Adipocyte (in vitro differentiated cells): ENCODE results near the gene RPSA.
"Not testable (repeated sequence)": the region's sequence is repeated elsewhere in the genome, so short reads cannot be mapped to it uniquely, and the experiment has no call there.

ENCODE experiments used
- DNase-seq: peaks from one replicate; pipeline ENCODE4 v3.0.0-alpha.2; 2015; ENCODE audit warnings: low read depth
- H3K27me3 ChIP-seq: replicated peaks from 2 replicates; pipeline ENCODE4 v1.7.0; 2013; ENCODE audit warnings: mild to moderate bottlenecking, low read length, moderate library complexity; ENCODE audit not compliant: control insufficient read depth, insufficient read depth
- H3K36me3 ChIP-seq: 2 replicates; pipeline ENCODE4 v1.7.0; 2013; ENCODE audit warnings: low read length, mild to moderate bottlenecking, moderate library complexity; ENCODE audit not compliant: control insufficient read depth, insufficient read depth, severe bottlenecking
- H3K4me1 ChIP-seq: 2 replicates; pipeline ENCODE4 v1.7.0; 2013; ENCODE audit warnings: mild to moderate bottlenecking, low read length, moderate library complexity; ENCODE audit not compliant: control insufficient read depth, insufficient read depth
- H3K4me3 ChIP-seq: 2 replicates; pipeline ENCODE4 v1.7.0; 2013; ENCODE audit warnings: mild to moderate bottlenecking, low read length, moderate library complexity
- H3K9ac ChIP-seq: 2 replicates; pipeline ENCODE4 v1.7.0; 2013; ENCODE audit warnings: mild to moderate bottlenecking, low read length, moderate library complexity
- H3K9me3 ChIP-seq: 2 replicates; pipeline ENCODE4 v1.7.0; 2013; ENCODE audit warnings: mild to moderate bottlenecking, low read length, moderate library complexity; ENCODE audit not compliant: control insufficient read depth

Gene RPSA

GRCh38 chr3:39446444-39446843 is 39.9 kb downstream of the RPSA start:
- Histone ChIP-seq H3K27me3 (no peaks in the 10 kb centered on the region), H3K4me3 (no peak overlapping the region), H3K4me1 (peaks cover 9% of the 10 kb centered on the region), H3K9me3 (no peaks in the 10 kb centered on the region), H3K36me3 (no peaks in the 10 kb centered on the region), H3K9ac (no peak overlapping the region)
- DNase-seq, result no peak

- H3K27me3 ChIP-seq, result no peaks in the 10 kb centered on the region
- H3K36me3 ChIP-seq, result no peaks in the 10 kb centered on the region
- H3K9me3 ChIP-seq, result no peaks in the 10 kb centered on the region
- DNase-seq, result peak; percentile 96
- peaks cover 3% of the 10 kb centered on the region for H3K4me1 ChIP-seq
- H3K4me3 ChIP-seq, result no peak overlapping the region
- H3K9ac ChIP-seq, result no peak overlapping the region
These were observed 41.3 kb downstream of the RPSA start for GRCh38 chr3:39447637-39448483.

- Histone ChIP-seq H3K4me1 (peaks cover 3% of the 10 kb centered on the region), H3K9me3 (no peaks in the 10 kb centered on the region), H3K27me3 (no peaks in the 10 kb centered on the region), H3K9ac (no peak overlapping the region), H3K36me3 (no peaks in the 10 kb centered on the region), H3K4me3 (no peak overlapping the region)
- DNase-seq, result no peak
These were observed 42.1 kb downstream of the RPSA start for GRCh38 chr3:39448506-39449233.

GRCh38 chr3:39449796-39450195 is 43.3 kb downstream of the RPSA start:
- DNase-seq, result no peak
- H3K27me3 ChIP-seq, result peaks cover 5% of the 10 kb centered on the region
- no peaks in the 10 kb centered on the region for H3K36me3 ChIP-seq
- H3K9me3 ChIP-seq, result no peaks in the 10 kb centered on the region
- H3K9ac ChIP-seq, result no peak overlapping the region
- no peak overlapping the region for H3K4me3 ChIP-seq
- H3K4me1 ChIP-seq, result peaks cover 3% of the 10 kb centered on the region

- H3K36me3 ChIP-seq, result no peaks in the 10 kb centered on the region
- no peak overlapping the region for H3K9ac ChIP-seq
- H3K4me1 ChIP-seq, result no peaks in the 10 kb centered on the region
- no peaks in the 10 kb centered on the region for H3K9me3 ChIP-seq
- no peak for DNase-seq
- H3K4me3 ChIP-seq, result no peak overlapping the region
- H3K27me3 ChIP-seq, result peaks cover 8% of the 10 kb centered on the region
These were observed 46.6 kb downstream of the RPSA start for GRCh38 chr3:39453134-39453533.

- H3K9ac ChIP-seq, H3K4me1 ChIP-seq, DNase-seq, H3K36me3 ChIP-seq, H3K27me3 ChIP-seq, H3K4me3 ChIP-seq, H3K9me3 ChIP-seq: not testable (repeated sequence)
These were observed 47.4 kb downstream of the RPSA start for GRCh38 chr3:39453872-39454271.

- Histone ChIP-seq H3K36me3 (no peaks in the 10 kb centered on the region), H3K9ac (no peak overlapping the region), H3K4me1 (no peaks in the 10 kb centered on the region), H3K9me3 (no peaks in the 10 kb centered on the region), H3K27me3 (peaks cover 8% of the 10 kb centered on the region), H3K4me3 (no peak overlapping the region)
- DNase-seq, result no peak
These were observed 48.2 kb downstream of the RPSA start for GRCh38 chr3:39454591-39455217.

- H3K36me3 ChIP-seq, result no peaks in the 10 kb centered on the region
- no peaks in the 10 kb centered on the region for H3K4me1 ChIP-seq
- H3K27me3 ChIP-seq, result peaks cover 8% of the 10 kb centered on the region
- H3K4me3 ChIP-seq, result no peak overlapping the region
- no peaks in the 10 kb centered on the region for H3K9me3 ChIP-seq
- DNase-seq, result no peak
- no peak overlapping the region for H3K9ac ChIP-seq
These were observed 49.6 kb downstream of the RPSA start for GRCh38 chr3:39456159-39456558.

GRCh38 chr3:39457361-39457760 is 50.8 kb downstream of the RPSA start:
- no peaks in the 10 kb centered on the region for H3K9me3 ChIP-seq
- H3K4me1 ChIP-seq, result no peaks in the 10 kb centered on the region

GRCh38 chr3:39458579-39458978 is 52.1 kb downstream of the RPSA start:
- not testable (repeated sequence) for H3K4me3 ChIP-seq, H3K9ac ChIP-seq, H3K9me3 ChIP-seq, H3K27me3 ChIP-seq, DNase-seq, H3K4me1 ChIP-seq, H3K36me3 ChIP-seq

More at GRCh38 chr3:39457361-39457760, 50.8 kb downstream of the RPSA start:
- Histone ChIP-seq H3K36me3 (no peaks in the 10 kb centered on the region), H3K9ac (no peak overlapping the region), H3K4me3 (no peak overlapping the region), H3K27me3 (peaks cover 8% of the 10 kb centered on the region)
- no peak for DNase-seq

- no peaks in the 10 kb centered on the region for H3K36me3 ChIP-seq
- DNase-seq, result no peak
- H3K9me3 ChIP-seq, result no peaks in the 10 kb centered on the region
- peaks cover under 1% of the 10 kb centered on the region for H3K27me3 ChIP-seq
- no peak overlapping the region for H3K4me3 ChIP-seq
- H3K4me1 ChIP-seq, result no peaks in the 10 kb centered on the region
- no peak overlapping the region for H3K9ac ChIP-seq
These were observed 54.2 kb downstream of the RPSA start for GRCh38 chr3:39460677-39461076.
